ENCODE results near the gene NOPCHAP1.
"Not testable (repeated sequence)": the region's sequence is repeated elsewhere in the genome, so short reads cannot be mapped to it uniquely, and the experiment has no call there.

Gene NOPCHAP1

DNA sequence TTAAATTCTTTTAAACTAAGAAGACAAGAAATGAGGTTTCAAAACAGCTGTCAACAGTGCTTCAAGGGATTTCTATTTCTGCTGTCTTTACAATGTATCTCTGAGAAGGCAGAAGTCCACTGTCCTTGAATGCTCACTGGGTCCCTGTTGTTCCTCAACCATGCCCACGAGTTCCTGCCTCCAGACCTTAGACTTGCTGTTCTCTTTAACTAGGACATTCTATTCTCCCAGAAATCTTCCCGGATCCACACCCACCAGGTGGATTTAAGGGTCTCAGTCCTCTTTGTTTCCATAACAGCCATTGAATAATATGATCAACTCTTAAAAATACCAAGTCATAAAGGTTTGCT, 21.3 kb upstream of the NOPCHAP1 start:
- DNase-seq (ENCODE audit: low read depth): no peak

DNA sequence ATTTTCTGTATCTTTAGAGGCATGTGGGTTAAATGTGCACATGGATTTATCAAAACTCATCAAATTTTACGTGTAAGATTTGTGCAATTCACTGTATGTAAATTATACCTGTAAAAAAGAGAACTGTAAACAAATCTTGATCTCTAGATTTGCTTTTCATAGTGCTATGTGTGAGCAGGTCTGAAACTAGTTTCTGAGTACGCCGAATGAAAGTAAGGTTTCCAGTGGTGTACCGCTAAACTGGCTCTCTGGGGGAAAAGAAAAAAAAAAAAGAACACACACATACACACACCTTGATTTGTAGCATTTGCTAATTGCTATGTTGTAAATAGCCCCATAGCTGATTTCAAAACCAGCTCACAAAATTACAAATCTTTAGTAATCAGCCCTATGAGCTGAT, 19.4 kb upstream of the NOPCHAP1 start:
- DNase-seq (ENCODE audit: low read depth): no peak

DNA sequence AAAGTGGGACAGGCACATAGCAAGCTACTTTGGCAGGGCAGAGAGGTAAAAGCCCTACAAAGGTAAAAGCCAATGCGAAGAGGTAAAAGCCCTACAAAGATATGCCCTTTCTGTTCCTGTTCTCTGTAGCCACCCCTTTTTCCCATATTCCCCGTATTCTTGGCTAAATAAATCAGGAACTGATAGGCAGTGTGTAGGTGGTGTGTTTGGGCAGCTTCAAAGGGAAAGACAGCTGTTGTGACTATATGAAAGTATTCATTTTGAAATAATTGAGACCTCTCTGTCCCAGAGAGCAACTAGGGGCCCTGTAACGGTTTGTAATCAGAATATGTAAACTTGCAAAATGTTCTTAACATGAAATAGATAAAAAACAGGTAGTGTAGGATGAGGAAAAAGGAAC, 16.8 kb upstream of the NOPCHAP1 start:
- no peak for DNase-seq (ENCODE audit: low read depth)

DNA sequence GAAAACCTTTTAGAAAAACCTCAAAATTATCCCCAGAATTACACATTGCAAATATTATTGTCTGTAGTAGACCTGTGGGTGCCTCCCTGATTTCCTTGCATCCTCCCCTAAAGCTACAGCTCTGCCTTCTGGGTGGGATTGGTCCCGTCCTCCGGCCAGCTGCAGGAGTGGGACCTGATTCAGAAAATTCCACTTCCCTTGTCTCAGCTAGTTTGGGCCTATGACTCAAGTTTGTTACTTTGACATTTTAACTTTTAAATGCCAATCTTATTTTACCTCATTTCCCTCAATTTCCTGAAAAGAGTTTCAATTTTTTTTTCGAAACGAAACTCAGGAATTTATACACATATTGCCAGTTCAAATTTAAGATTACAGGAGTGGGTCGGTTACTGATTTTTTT, 14.8 kb upstream of the NOPCHAP1 start:
- no peak for DNase-seq (ENCODE audit: low read depth)

DNA sequence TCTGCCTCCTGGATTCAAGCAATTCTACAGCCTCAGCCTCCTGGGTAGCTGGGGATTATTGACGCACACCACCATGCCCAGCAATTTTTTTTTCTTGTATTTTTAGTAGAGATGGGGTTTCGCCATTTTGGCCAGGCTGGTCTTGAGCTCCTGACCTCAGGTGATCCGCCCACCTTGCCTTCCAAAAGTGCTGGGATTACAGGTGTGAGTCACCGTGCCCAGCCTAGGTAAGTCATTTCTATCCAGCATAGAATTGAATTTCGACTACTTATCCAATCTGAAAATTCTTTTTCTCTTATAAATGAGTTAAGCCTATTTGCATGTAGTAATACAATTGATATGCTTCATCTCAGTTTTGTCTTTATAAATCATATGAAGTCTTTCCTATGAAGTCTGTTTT, 12.9 kb upstream of the NOPCHAP1 start:
- DNase-seq (ENCODE audit: low read depth): no peak

DNA sequence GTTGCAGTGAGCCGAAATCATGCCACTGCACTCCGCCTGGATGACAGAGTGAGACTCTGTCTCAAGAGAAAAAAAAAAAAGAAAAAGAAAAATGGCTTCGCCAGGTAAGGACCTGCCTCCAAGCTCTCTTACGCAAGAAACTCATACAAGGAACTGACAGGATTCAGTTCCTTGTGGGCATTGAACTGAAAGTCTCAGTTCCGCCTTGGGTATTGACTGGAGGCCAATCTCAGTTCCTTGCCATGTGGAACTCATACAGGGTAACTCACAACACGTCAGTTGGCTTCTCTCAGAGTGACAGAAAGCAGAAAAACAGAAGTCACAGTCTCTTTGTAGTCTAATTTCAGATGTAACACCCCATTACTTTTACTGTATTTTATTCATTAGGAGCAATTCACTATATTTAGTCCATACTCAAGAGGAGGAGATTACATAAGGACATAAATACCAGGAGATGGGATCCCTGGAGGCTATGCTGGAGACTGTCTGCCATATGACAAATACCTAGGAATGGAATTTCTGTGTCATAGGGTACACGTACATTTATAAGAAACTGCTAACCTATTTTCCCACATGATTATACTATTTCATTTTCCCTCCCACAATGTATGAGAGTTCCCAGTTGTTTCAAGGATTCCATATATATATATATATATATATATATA, 11.4 kb upstream of the NOPCHAP1 start:
- DNase-seq (ENCODE audit: low read depth): no peak

DNA sequence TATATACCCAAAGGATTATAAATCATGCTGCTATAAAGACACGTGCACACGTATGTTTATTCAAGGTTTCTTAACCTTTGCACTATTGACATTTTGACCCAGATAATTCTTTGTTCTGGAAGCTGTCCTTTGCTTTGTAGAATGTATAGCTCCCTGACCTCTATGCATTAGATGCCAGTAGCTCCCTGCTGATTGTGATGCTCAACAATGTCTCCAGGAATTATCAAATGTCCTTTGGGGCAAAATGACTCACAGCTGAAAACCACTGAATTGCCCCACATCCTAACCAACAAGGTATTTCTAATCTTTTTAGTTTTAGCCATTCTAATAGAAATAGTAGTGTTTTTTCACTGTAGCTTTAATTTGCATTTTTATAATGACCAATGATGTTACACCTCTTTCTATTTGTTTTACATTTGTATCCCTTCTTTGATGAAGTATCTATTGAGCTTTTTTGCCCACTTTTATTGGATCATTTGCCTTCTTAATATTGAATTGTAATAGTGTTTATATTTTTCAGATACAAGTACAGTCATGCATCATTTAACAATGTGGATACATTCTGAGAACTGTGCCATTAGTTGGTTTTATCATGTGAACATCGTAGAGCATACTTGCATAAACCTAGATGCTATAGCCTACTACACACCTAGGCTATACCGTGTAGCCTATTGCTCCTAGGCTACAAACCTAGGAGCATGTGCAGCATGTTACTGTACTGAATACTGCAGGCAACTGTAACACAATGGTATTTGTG, 10.4 kb upstream of the NOPCHAP1 start:
- DNase-seq (ENCODE audit: low read depth): no peak

DNA sequence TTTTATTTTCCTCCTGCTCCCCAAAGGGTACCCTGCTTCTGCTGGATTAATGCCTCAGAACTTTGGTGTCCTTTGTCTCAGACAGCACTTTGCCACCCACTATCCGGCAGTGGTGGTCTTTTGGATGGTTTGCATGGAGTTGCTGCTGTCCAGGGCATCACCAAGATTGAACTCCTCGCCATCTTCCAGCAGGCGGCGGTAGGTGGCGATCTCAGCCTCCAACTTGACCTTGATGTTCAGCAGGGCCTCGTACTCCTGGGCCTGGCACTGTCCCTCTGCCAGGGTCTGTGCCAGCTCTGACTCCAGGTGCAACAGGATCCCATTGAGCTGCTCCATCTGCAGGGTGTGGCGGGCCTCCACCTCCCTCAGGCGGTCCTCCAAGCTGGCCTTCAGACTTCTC, 9.4 kb upstream of the NOPCHAP1 start:
- DNase-seq (ENCODE audit: low read depth): no peak

DNA sequence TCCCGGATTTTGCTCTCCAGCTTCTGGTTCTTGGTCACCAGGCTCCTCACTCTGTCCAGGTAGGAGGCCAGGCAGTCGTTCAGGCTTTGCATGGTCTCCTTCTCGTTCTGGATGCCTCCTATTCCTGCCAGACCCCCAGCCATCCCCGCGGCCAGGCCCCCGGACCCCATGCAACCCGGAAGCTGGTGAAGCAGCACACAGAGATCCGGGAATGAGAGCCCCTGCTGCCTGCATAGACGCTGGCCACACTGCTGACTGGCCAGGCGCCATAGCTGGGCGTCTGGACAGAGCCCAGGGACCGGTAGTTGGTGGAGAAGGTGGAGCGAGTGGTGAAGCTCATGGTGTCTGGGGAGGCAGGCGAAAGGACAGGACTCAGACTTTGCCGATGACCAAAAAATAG, 8.4 kb upstream of the NOPCHAP1 start:
- not testable (repeated sequence) for DNase-seq (ENCODE audit: low read depth)

DNA sequence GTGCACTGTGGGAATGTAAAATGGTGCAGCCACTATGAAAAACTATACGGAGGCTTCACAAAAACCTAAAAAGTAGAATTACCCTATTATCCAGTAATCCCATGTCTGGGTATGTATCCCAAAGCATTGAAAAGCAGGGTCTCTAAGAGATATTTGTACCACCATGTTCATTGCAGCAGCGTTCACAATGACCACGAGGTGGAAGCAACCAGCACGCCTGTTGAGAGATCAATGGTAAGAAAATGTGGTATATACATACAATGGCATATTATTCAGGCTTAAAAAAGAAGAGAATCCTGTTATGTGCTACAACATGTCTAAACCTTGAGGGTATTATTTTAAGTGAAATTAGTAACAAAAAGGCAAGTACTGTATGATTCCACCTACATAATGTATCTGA, 910 bp upstream of the NOPCHAP1 start:
- DNase-seq (ENCODE audit: low read depth): no peak

DNA sequence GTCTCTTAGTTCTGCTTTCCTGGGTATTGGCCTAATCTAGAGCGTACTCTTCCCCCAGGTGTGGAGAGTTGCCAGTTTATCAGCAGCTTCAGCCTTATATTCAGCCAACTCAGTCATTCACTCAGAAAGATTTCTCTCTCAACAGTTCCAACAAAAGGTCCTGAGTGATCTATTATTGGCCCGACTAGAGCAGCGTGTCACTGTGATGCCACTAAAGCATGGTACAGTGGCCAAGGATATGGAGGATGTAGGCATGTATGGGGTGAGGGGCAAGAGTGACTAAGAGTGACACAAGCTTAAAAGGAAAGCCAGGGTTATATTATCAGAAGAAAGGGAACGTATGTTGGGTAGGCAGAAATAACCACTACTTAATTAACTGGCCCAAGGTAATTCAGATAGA, 4.8 kb downstream of the NOPCHAP1 start:
- DNase-seq (ENCODE audit: low read depth): no peak

DNA sequence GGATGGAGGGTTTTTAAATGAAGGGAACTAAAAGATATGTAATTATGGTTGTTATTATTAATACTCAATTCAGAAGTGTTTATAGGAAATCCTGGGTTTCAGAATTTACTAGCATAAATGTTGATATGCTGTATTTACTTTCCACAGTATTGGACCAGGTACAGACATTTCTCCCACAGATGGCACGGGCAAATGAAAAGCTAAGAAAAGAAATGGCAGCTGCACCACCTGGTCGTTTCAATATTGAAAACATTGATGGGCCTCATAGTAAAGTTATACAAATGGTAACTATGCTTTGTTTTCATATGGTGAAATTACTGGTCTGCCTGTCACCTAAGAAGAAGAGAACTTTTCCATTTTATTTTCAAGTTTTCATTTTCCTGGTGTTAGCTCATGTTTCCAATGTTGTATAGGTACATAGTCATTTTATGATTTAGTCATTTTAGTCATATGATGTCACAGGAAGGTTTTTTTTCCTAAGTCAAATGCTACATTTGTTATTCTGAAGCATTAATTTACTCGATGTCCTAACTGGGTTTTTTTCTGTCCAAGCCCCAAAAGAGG, 5.5 kb downstream of the NOPCHAP1 start:
- DNase-seq (ENCODE audit: low read depth): no peak

DNA sequence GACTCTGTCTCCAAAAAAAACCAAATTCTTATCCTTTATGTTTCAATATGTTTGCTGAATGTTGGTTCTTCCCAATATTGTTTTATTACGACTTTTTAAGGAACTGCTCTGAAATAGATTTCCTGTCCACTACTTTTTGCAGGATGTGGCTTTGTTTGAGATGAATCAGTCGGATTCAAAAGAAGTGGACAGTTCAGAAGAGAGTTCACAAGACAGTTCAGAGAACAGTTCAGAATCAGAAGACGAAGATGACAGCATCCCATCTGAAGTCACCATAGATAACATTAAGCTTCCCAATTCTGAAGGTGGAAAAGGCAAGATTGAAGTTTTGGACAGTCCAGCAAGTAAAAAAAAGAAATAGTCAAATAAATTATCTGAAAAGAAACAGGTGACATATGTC, 8.2 kb downstream of the NOPCHAP1 start:
- DNase-seq (ENCODE audit: low read depth): no peak

DNA sequence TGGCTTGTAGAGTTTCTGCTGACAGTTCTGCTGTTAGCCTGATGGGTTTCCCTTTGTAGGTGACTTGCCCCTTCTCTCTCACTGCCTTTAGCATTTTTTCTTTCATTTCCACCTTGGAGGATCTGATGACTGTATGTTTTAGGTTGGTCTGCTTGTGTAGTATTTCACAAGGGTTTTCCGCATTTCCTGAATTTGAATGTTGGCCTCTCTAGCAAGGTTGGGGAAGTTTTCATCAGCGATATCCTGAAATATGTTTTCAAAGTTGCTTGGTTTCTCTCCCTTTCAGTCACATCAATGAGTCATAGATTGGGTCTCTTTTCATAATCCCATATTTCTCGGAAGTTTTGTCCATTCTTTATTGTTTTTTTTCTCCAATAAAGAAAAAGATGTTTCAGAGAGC, 11.4 kb downstream of the NOPCHAP1 start:
- DNase-seq (ENCODE audit: low read depth): no peak

DNA sequence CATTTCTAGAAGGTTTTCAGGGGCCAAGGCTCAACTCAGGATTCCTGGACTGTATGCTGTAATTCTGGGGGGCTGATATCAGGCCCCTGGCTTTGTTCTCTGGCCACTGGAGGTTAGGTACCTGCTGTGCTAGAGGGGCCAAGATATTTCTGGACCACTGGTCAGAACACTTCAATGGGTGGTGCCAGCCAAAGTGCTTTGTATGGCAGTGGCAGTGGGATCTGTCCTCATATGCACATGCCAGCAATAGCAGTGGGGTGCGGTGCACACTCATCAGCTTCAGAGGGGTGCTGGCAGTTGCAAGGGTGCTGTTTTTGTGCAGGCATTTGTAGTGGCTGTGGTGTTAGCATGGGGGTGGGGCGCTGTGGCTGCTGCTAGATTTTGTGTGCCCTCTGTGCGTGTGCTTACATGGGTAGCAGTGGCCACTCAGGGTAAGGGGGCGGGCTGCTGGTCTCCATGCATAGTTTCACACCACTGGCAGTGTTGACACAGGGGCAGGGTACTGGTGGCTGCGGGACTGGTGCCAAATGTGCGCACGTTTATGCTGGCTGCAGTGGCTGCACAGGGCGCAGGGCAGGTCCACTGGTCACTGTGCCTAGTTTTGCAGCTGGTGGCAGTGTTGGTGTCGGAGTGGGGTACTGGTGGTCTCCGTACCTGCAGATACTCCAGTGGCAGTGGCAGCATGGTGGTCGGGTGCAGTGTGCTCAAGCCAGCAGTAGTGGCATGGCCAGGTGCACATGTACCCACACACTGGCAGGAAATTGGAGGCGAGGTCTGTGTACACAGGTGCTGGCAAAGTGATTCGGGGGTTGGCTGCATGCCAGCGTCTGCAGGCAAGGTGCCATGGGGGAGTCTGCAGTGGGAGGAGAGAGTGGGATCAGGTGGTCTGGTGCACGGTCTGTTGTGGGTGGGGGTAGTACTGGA, 12.6 kb downstream of the NOPCHAP1 start:
- DNase-seq (ENCODE audit: low read depth): no peak

DNA sequence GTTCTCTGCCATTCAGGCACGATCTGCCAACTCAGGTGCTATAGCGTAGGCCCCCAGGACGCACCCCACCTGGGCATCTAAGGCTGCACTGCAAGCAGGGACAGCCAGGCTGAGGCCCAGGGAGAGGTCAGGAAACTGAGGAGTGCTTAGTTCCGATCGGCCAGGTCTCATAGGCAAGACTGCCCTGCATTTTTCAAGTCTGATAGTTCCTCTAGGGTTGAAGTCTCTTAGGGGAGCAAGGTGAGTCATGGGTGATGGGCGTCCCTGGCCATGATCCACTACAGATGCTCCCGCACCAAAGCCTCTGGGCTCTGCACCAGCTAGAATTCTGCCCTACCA, 13.2 kb downstream of the NOPCHAP1 start:
- DNase-seq (ENCODE audit: low read depth): no peak

DNA sequence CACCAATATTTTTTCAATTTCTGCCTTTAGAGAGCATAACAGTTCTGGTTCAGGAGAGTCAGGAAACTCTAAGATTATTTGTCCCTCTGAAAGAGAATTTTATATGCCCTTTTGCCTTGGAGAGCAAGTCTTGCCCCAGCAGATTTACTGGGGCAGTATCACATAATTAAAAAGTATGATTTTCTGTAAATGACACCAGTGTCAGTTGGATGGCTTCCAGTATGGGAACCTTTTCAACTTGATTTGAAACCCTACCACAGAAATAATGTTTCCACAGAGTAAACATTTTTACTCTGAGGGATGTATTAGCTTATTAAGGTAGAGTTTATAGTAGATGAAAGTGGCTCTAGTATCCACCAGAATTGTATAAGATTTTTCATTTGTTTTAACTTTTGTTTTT, 15.4 kb downstream of the NOPCHAP1 start:
- no peak for DNase-seq (ENCODE audit: low read depth)

DNA sequence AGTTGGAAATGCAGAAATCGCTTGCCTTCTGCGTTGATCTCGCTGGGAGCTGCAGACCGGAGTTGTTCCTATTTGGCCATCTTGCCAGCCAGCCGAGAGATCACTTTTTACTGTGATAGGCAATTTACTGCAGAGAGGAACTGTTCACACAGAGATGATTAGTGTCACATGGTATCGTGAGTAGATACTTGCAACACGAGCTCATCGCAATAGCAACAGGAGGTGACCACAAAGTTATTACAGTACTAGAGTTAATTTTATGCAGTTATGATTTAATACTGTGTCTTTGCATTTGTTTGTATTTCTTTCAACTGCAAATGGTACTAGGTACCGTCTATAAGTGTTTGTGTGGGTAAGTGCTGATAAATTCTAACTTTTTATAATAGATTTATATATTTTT, 27.8 kb downstream of the NOPCHAP1 start:
- DNase-seq (ENCODE audit: low read depth): no peak

DNA sequence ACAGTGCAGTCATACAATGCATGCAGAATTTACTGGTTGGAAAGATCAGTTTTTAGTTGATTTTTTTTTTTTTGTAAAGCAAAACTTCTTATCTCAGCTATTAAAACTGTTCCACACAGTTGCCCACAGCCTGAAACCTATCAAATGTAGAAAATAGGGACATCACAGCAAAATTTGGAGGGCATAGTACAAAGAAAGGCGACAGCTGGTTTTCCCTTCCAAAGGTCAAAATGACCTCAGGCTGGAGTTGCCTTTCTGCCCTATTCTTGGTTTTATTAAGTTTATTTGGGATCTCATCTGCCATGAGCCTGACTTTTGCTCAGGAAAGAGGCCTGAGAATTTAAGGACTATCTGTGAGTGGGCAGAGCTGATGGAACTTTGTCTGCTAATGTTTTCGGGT, 28.5 kb downstream of the NOPCHAP1 start:
- no peak for DNase-seq (ENCODE audit: low read depth)

DNA sequence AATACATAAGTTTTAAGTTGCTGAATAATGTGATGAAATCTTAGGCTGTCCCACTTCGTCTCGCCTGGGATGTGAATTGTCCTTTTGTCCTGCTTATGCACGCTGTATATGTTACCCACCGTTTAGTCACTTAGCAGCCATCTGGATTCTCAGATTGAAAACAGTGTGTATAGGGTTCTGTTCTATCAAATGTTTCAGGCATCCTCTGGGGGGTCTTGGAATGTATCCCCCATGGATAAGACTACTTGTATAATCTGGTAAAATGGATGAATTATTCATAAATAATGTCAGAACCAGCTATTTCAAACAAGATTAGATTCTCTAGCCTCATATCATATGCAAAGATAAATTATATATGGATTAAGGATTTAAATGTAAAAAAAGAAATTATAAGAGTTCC, 29.4 kb downstream of the NOPCHAP1 start:
- no peak for DNase-seq (ENCODE audit: low read depth)

DNA sequence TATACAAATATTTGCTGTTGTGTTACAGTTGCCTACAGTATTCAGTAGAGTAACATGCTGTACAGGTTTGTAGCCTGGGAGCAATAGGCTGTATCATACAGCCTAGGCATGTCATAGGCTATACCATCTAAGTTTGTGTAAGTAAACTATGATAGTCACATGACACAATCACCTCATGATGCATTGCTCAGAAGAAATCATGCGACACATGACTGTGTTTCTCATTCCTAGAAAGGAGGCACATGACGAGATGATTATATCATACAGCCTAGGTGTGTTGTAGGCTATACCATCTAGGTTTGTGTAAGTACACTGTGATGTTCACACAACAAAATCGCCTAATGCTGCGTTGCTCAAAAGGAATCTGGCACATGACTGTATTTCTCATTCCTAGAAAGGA, 31.9 kb downstream of the NOPCHAP1 start:
- DNase-seq (ENCODE audit: low read depth): no peak

DNA sequence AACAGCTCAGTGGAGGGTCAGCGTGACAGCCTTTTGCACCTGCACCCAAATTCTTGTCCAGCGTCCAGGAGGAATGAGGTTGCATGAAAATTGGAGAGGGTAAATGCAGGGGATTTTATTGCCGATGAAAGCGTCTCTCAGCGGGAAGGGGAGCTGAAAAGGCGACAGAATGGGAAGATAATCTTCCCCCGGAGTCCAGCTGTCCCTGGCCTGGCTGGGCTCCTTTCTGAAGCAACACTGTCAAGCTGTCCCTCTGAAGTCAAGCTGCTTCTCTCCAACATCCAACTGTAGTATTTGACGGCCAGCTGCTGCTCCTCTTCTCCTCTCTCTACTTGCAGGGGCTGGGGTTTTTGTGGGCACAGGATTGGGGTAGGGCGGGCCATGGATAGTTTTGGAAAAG, 32.7 kb downstream of the NOPCHAP1 start:
- DNase-seq (ENCODE audit: low read depth): no peak
